Left renal pelvis (tissue), 4 donors: ENCODE results near the gene SLC5A9. TPM values are rescaled to one million over a fixed set of nuclear protein-coding genes. Genes with fewer than 3 reads are reported as not detected.
"Not testable (repeated sequence)": the region's sequence is repeated elsewhere in the genome, so short reads cannot be mapped to it uniquely, and the experiment has no call there.

Source experiments
- DNase-seq, 4 donors: peaks; one replicate each; pipeline ENCODE4 v3.0.0-alpha.2; 2013; ENCODE audit warnings: low read depth in 4 of 4, low spot score in 3 of 4
- polyA plus RNA-seq, 4 donors: library from polyadenylated mRNA; unstranded; fragments of 120-200 nt; gene quantifications; one replicate each; pipeline ENCODE4 v1.2.1, GENCODE V29; 2013; ENCODE audit not compliant: insufficient read length in 4 of 4

Gene SLC5A9
- polyA plus RNA-seq, 4 donors: 1.9 to 18.7 (median 13.0) TPM

DNA sequence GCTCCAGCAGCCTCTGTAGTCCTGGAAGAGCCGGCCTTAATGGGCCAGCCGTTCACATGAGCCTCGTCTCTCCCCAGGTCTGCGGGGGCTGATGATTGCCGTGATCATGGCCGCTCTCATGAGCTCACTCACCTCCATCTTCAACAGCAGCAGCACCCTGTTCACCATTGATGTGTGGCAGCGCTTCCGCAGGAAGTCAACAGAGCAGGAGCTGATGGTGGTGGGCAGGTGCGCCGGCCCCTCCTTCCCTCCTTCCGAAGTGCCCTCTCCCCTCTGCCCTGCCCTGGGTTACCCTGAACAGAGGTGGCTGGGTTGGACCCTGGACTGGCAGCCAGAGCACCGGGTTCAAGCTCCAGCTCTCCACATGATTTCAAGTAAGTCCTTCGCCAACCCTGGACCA, 13.1 kb downstream of the SLC5A9 start:
- no peak for DNase-seq

- DNase-seq: peak in 2 of 4 donors; percentile 17 to 25
Observed at GRCh38 chr1:48236716-48237470, 14.4 kb downstream of the SLC5A9 start.

- no peak for DNase-seq
Observed at GRCh38 chr1:48242141-48242736, 19.7 kb downstream of the SLC5A9 start.

DNA sequence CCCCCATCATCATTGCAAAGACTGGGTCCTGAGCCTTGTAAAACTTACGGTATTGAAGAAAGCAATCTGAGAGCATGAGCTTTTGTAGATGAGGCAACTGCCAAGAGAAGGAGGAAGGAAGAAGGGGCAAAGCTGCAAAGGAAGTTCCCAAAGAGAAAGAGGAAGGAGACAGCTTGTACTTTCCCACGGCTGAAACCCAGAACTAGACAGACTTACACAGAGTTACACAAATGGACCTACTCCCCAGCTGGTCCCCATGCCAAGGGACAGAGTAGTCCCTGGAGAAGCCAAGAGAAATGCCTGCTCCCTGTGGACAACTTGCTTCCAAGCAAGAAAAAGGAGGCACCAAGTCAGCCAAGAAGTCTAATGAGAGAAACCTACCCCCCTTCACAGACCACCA, 22.6 kb downstream of the SLC5A9 start:
- no peak for DNase-seq

DNA sequence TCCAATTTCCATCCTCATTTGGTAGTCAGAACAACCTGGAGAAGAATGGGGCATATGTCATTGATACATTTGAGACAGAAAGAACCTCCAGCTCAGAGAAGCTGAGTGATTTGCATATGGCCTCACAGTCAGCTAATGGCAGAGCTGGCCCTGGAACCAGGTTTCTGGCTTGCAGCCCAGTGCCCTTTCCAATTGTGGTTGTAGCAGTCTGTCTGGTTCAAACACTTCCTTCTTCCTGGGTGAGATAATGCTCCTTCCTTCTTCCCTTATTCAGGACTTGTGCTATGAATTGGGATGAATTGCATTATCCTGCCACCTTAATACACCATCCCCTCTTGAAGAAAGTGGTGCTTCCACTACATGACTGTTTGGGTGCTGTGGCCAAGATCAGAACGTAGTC, 24.2 kb downstream of the SLC5A9 start:
- DNase-seq: no peak

GRCh38 chr1:48248356-48248755, 25.8 kb downstream of the SLC5A9 start:
- DNase-seq: no peak

DNA sequence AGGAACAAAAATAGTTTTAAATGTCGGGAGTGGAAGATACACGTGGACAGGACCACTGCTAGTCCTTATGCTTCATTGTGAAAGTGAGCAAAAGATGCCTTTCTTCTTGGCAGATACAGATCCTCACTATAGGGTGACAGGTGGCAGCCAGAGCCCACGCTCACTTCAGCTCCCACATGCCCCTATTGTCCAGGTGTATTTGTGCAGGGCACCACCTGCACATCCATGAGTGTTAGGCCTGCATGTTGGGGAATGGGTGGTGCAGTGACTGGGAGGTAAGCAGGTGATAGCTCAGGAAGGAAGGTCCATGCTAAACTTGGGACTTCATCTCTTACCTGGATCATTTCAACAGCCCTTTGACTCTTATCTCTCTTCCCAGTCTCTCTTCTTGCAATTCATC, 27.4 kb downstream of the SLC5A9 start:
- no peak for DNase-seq

DNA sequence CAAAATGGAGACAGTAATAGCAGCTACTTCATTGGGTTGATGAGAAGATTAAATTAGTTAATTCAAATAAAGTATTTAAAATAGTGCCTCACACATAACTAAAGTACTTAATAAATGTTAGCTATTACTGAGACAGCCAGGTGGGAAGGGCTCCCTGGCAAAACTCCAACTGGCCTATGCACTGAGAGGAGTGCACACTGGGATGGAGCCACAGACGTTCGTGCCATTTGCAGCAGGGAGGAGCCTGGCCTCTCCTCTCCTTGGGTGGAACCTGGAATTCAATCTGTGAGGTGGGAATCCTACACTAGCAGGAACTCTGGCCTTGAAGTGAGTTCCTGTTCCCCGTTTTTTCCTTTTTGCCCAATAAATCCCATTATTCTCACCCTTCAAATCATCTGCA, 28.1 kb downstream of the SLC5A9 start:
- DNase-seq: no peak

- no peak for DNase-seq
Observed at GRCh38 chr1:48251323-48251722, 28.8 kb downstream of the SLC5A9 start.

DNA sequence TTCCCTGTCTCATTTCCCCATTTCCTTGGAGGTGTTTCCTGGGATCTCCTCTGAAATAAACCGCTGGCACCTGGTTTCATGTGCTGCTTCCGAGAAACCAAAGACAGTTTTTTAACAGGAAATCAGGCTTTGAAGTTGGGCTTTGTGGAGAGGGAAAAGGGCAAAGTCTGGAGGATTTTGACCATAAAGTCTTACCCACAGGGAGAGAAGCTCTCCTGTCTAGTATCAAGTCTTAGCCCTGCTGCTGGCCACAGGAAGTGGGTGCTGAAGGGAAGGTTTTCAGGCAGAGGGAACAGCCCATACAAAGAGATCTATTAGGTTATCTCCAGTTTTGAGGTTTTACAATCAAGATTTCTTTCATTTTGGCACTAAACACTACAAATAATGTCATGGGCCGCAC, 29.3 kb downstream of the SLC5A9 start:
- no peak for DNase-seq

DNA sequence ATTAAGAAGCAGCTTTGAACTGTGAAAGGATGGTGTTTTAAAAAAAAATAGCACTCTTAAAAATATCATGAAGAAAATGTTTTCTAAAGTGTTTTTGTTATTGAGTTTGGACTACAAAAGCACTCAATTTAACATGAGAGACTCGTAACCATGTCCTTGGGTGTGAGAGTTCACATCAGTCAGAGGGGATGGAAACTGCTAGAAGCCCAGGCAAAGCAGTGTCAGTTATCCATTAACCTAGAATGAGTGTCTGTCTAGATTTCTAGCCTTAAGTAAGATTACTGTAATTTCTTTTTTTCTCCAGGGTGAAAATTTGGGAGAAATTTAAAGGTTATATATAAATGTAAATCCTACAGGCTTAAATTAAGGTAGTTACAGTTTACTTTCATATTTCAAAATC, 31.7 kb downstream of the SLC5A9 start:
- no peak for DNase-seq

GRCh38 chr1:48258106-48258505, 35.6 kb downstream of the SLC5A9 start:
- no peak for DNase-seq

DNA sequence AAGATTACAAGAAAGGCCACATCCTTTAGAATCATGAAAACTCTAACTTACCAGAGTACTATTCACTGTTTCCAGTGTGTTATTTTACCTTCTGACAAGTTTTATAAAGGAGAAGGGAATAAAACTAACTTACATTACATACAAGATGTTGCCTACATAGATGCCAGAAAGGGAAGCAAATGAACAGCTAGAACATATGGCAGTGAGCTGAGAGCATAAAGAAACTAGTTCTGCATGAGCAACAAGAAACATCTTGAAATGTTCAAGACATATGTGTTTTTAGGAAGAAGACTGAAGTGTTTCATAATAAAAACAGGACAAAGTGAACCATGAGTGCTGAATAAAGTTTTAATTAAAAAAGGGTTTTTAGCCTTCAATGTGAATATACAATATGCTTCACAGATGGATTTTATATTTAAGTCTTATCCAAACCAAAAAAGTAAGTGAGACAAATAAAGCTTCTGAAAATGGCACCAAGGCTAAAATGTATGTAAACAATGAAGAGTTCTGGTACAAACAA, 39.4 kb downstream of the SLC5A9 start:
- no peak for DNase-seq

DNA sequence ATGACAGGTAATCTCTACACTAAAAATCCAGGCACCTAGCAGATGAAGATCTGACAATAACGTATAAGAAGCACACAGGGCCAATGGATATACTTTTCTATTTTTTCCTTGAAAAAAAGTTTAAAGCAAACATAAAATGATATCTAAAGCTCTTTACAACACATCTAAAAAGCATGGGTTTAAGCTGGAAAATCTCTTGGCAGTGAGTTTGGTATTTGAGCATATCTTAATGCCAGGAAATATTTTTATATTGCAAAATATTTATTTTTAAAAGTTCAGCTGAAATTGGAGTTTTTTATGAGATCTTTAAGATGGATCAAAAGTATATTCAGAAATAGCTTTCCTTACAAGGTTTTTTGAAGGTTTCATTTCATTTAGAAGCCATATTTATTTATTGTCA, 40.5 kb downstream of the SLC5A9 start:
- no peak for DNase-seq

DNA sequence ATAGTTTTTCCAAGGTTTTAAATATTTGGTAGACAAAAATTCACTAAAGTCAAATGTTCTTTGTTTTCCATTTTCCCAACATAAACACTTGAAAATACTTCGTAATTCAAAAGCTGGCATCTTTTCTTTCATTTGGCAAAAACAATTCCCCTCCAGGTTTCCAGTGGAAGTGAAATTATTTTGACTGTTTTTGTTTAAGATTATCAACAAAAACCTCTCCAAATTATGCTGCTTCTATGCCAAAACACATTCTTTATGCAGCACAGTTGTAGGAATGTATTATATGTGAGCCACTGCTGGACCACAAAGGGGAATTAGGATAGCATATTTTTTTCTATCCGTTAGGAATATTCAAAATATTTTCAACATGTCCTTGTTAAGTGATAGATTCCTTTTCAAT, 44.1 kb downstream of the SLC5A9 start:
- DNase-seq: no peak

- DNase-seq: not testable (repeated sequence)
Observed at GRCh38 chr1:48277437-48277836, 54.9 kb downstream of the SLC5A9 start.

DNA sequence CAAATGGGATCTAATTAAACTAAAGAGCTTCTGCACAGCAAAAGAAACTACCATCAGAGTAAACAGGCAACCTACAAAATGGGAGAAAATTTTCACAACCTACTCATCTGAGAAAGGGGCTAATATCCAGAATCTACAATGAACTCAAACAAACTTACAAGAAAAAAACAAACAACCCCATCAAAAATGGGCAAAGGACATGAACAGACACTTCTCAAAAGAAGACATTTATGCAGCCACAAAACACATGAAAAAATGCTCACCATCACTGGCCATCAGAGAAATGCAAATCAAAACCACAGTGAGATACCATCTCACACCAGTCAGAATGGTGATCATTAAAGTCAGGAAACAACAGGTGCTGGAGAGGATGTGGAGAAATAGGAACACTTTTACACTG, 59.8 kb downstream of the SLC5A9 start:
- not testable (repeated sequence) for DNase-seq

DNA sequence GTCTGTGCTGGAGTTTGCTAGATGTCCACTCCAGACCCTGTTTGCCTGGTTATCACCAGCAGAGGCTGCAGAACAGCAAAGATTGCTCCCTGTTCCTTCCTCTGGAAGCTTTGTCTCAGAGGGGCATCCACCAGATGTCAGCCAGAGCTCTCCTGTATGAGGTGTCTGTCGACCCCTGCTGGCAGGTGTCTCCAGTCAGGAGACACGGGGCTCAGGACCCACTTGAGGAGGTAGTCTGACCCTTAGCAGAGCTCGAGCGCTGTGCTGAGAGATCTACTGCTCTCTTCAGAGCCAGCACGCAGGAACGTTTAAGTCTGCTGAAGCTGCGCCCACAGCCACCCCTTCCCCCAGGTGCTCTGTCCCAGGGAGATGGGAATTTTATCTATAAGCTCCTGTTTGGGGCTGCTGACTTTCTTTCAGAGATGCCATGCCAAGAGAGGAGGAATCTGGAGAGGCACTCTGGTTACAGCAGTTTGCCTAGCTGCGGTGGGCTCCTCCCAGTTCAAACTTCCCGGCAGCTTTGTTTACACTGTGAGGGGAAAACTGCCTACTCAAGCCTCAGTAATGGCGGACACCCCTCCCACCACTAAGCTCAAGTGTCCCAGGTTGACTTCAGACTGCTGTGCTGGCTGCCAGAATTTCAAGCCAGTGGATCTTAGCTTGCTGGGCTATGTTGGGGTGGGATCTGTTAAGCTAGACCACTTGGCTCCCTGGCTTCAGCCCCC, 62.3 kb downstream of the SLC5A9 start:
- not testable (repeated sequence) for DNase-seq

DNA sequence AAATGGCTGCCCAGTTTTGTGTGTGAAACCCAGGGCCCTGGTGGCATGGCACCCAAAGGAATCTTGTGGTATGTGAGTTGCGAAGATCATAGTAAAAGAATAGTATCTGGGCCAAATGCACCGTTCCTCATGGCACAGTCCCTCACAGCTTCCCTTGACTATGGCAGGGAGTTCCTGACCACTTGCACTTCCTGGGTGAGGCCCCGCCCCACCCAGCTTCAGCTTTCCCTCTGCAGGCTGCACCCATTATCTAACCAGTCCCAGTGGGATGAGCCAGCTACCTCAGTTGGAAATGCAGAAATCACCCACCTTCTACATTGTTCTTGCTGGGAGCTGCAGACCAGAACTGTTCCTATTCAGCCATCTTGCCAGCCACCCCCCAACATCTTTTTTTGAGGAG, 63.0 kb downstream of the SLC5A9 start:
- no peak for DNase-seq

DNA sequence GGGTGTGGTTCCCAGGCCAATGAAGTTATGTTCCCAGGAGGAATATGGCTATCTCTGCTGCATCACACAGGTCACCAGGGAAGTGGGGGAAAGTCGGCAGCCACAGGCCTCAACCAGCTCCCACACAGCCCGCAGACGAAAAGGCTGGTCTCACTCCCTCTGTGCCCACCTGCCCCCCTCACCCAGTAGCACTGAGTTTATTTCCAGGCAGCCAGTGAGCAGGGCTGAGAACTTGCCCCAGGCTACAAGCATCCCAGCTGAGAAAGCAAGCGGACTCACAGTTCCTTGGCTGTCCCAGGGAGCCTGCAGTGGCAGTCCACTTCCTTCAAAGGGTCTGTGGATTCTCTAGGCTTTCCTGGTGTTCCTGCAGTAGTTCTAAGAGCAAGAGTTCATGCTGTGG, 68.9 kb downstream of the SLC5A9 start:
- no peak for DNase-seq

GRCh38 chr1:48292706-48293105, 70.2 kb downstream of the SLC5A9 start:
- no peak for DNase-seq

DNA sequence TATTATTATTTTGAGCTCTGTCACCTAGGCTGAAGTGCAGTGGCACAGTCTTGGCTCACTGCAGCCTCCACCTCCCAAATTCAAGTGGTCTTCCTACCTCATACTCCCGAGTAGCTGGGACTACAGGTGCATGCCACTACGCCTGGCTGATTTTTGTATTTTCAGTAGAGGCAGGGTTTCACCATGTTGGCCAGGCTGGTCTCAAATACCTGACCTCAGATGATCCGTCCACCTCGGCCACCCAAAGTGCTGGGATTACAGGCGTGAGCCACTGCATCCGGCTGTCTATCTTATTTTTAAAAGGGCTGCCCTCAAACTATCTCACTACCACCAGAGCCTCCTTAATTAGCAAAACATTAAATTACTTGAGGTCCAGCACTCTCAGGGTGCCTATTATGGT, 71.6 kb downstream of the SLC5A9 start:
- DNase-seq: not testable (repeated sequence)
